Testis (tissue), 3 donors: ENCODE measurements around the gene RASIP1. TPM values are rescaled to one million over a fixed set of nuclear protein-coding genes. Genes with fewer than 3 reads are reported as not detected.
"Not testable (repeated sequence)": the region's sequence is repeated elsewhere in the genome, so short reads cannot be mapped to it uniquely, and the experiment has no call there.

ENCODE experiments used
- DNase-seq: peaks from one replicate; pipeline ENCODE4 v3.0.0-alpha.2; 2019
- H3K27ac ChIP-seq, 2 donors: fragments of 200-600 bp; sonication (generic); one replicate each; pipeline ENCODE4 v1.5.1; 2019
- H3K27me3 ChIP-seq: fragments of 200-600 bp; sonication (generic); one replicate; pipeline ENCODE4 v1.5.1; 2019
- H3K36me3 ChIP-seq: fragments of 200-600 bp; sonication (generic); one replicate; pipeline ENCODE4 v1.5.1; 2017; ENCODE audit warnings: low read depth; ENCODE audit errors: missing control alignments
- H3K4me1 ChIP-seq: fragments of 200-600 bp; sonication (generic); one replicate; pipeline ENCODE4 v1.5.1; 2019
- H3K4me3 ChIP-seq, 2 donors: fragments of 200-600 bp; sonication (generic); one replicate each; pipeline ENCODE4 v1.5.1; 2017 to 2019
- H3K9me3 ChIP-seq: fragments of 200-600 bp; sonication (generic); one replicate; pipeline ENCODE4 v1.5.1; 2017
- CTCF ChIP-seq, 3 experiments: fragments of 450-650 bp in 2 of 3; fragments of 200-600 bp in 1 of 3; sonication (generic) in 1 of 3; IDR thresholded peaks; one replicate each; pipeline ENCODE4 v1.5.1; 2016 to 2019; ENCODE audit warnings: antibody characterized with exemption in 3 of 3, mild to moderate bottlenecking in 2 of 3, moderate library complexity in 1 of 3
- POLR2A ChIP-seq: fragments of 450-650 bp; IDR thresholded peaks from one replicate; pipeline ENCODE4 v1.6.1; 2017; ENCODE audit warnings: antibody characterized with exemption, mild to moderate bottlenecking, moderate library complexity
- WGBS, 2 donors: methylation state at CpG; one replicate each; pipeline ENCODE4 v1.1.5; 2018; 5-methylcytosine and 5-hydroxymethylcytosine counted together
- intact Hi-C: fragments of 100-400 bp; cut with DNase I; formaldehyde crosslinking; loops from one replicate; pipeline ENCODE4 v1.15.1; 2023; ENCODE audit warnings: low total_unique reads
- polyA plus RNA-seq: library from polyadenylated mRNA; stranded (reverse); fragments of 350-450 nt; fragmentation: Illumina TruSeq; extraction: RNeasy Lipid Tissue Mini Kit (QIAGEN cat#74804); gene quantifications from one replicate; pipeline ENCODE4 v1.2.3, GENCODE V29; 2014; ENCODE audit warnings: low read depth, low replicate concordance; ENCODE audit not compliant: insufficient read depth
- total RNA-seq, 2 donors: library from RNA; depleted of rRNA; stranded (reverse); fragments of >200 nt; gene quantifications; one replicate each; pipeline ENCODE4 v1.2.3, GENCODE V29; 2016

RASIP1 gene
- total and polyA plus RNA-seq, 3 donors from 2014 or later = 8.8 to 21.4 (median 11.2) TPM

- Histone ChIP-seq H3K4me3 (peak within 1 kb of the TSS; percentile 51 to 58), H3K4me1 (peaks cover 47% of the 10 kb centered on the region), H3K36me3 (no peaks in the 10 kb centered on the region), H3K27me3 (no peaks in the 10 kb centered on the region), H3K9me3 (no peaks in the 10 kb centered on the region), H3K27ac (peak within 1 kb of the TSS; percentile 29 to 87)
- intact Hi-C loops = no loop called here
- no peak for DNase-seq
- 35 to 49% methylated on average over 7 to 33 of the region's 33 CpGs for WGBS, 2 donors
- no peak for TF ChIP-seq POLR2A
- TF ChIP-seq CTCF (IDR thresholded peaks at IDR 0.05) = no peak
These were observed 20.9 kb downstream of the RASIP1 start, which contains the start of gene MAMSTR for GRCh38 chr19:48719263-48720171. TSS of gene MAMSTR (minus strand) at chr19:48719725. CDS start at chr19:48719031, 694 bp downstream.

GRCh38 chr19:48718711-48719231, 21.6 kb downstream of the RASIP1 start:
- no peak for DNase-seq
- intact Hi-C loops = no loop called here
- H3K27ac ChIP-seq = peak overlapping the region; percentile 29 to 87
- H3K36me3 ChIP-seq = no peaks in the 10 kb centered on the region
- 42 to 49% methylated on average over 10 to 15 of the region's 15 CpGs for WGBS, 2 donors
- H3K9me3 ChIP-seq = no peaks in the 10 kb centered on the region
- H3K27me3 ChIP-seq = no peaks in the 10 kb centered on the region
- TF ChIP-seq CTCF (IDR thresholded peaks at IDR 0.05) (no peak), POLR2A (no peak)
- H3K4me1 ChIP-seq = peaks cover 47% of the 10 kb centered on the region
- H3K4me3 ChIP-seq = no peak overlapping the region

GRCh38 chr19:48718106-48718505, 22.3 kb downstream of the RASIP1 start:
- H3K9me3 ChIP-seq, intact Hi-C loops, DNase-seq, H3K36me3 ChIP-seq, H3K27ac ChIP-seq, H3K4me3 ChIP-seq, H3K27me3 ChIP-seq: not testable (repeated sequence)
- H3K4me1 ChIP-seq = peaks cover 54% of the 10 kb centered on the region
- 94 to 95% methylated on average over 13 of the region's 13 CpGs for WGBS, 2 donors

- DNase-seq = peak; percentile 88
- TF ChIP-seq POLR2A (no peak), CTCF (IDR thresholded peaks at IDR 0.05) (no peak)
- H3K9me3 ChIP-seq = no peaks in the 10 kb centered on the region
- WGBS, 2 donors = 25 to 37% methylated on average over 12 to 15 of the region's 24 CpGs
- H3K4me3 ChIP-seq = peak overlapping the region in 1 of 2 donors; percentile 65
- H3K27ac ChIP-seq = peak overlapping the region; percentile 81 to 85
- intact Hi-C loops = no loop called here
- H3K27me3 ChIP-seq = no peaks in the 10 kb centered on the region
- H3K4me1 ChIP-seq = peaks cover 58% of the 10 kb centered on the region
- no peaks in the 10 kb centered on the region for H3K36me3 ChIP-seq
These were observed 23.7 kb downstream of the RASIP1 start for GRCh38 chr19:48716562-48717291.

GRCh38 chr19:48715681-48716171, 24.7 kb downstream of the RASIP1 start:
- intact Hi-C loops = no loop called here
- Histone ChIP-seq H3K4me3 (peak overlapping the region; percentile 26 to 65), H3K9me3 (no peaks in the 10 kb centered on the region), H3K27me3 (no peaks in the 10 kb centered on the region), H3K27ac (peak overlapping the region; percentile 81 to 85), H3K4me1 (peaks cover 58% of the 10 kb centered on the region), H3K36me3 (no peaks in the 10 kb centered on the region)
- TF ChIP-seq POLR2A (no peak), CTCF (IDR thresholded peaks at IDR 0.05) (no peak)
- peak; percentile 51 for DNase-seq
- 23 to 29% methylated on average over 13 to 16 of the region's 19 CpGs for whole genome bisulfite sequencing, 2 donors
